ENCODE data around the gene IRF2BPL.

Gene IRF2BPL

DNA sequence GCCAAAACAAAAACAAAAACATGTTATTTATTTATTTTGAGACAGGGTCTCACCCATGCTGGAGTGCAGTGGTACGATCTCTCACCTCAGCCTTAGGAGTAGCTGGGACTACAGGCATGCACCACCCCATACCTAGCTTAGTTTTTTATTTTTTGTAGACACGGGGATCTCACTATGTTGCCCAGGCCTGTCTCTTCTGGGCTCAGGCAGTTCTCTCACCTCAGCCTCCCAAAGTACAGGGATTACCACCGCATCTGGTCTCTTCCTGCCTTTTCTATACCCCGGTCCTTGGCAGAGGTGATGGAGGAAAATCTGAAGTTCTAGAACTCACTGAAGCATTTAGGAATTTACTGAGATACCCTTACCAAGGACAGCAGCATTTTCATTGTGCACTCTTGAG is 6.8 kb upstream of the IRF2BPL start:
- Histone ChIP-seq H3K36me3 (ENCODE audit: control insufficient read depth in 5 of 5, insufficient read depth in 5 of 5, low read length in 5 of 5) (no peaks in the 10 kb centered on the region), H3K4me1 (ENCODE audit: control insufficient read depth in 5 of 5, insufficient read depth in 5 of 5, low read length in 5 of 5) (peaks cover 28 to 85% (median 81%) of the 10 kb centered on the region in 5 donors), H3K9me3 (ENCODE audit: control insufficient read depth in 5 of 5, low read length in 5 of 5) (no peaks in the 10 kb centered on the region), H3K9ac (ENCODE audit: low read length in 5 of 5) (no peak overlapping the region), H3K27me3 (ENCODE audit: control insufficient read depth in 5 of 5, insufficient read depth in 4 of 5, low read length in 5 of 5) (no peaks in the 10 kb centered on the region), H3K27ac (ENCODE audit: low read depth, low read length) (no peak overlapping the region), H3K4me3 (ENCODE audit: low read depth in 1 of 5, low read length in 5 of 5) (no peak overlapping the region)

DNA sequence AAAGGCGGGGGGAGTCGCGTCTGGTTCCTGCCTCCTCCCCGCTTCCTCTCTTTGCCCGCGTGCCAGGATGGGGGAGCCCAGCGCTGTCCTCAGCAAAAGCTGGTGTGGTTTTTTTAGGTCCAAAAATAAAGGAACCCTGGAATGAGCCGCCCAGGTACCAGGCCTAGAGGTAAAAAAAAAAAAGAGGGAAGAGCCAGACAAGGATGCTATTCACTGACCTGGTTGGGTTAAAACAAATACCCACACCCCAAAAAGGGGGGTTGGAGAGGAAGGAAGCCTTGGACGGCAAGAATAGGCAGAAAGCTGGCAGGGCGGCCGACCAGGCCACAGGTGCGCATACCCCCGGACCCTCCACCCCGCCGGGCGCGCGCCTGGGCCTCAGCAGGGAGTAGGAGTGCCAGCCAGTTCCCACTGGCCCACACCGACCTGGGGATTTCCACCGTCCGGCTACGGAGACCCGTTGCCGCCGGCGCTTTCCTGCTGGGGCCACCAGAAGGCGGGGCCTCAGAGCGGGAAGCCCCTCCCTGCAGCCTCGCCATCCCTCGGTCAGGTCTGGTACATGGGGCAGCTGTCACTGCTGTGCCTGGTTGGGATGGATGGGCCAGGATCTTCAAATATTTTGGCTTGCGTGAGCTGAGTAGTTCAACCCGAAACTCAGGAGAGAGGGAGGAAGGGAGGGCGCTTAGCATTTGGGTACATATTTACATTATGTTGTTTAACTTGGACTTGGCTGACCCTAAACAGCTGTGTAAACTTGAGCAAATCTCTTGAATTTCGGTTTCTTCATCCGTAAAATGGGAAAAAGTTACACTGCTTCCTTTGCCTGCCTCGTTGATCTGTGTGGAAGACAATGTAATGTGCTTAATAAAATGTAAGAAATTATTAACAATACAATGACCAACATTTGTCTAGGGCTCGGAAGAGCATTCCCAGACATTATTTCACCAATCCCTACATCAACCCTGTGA is 5.4 kb upstream of the IRF2BPL start:
- H3K4me1 ChIP-seq (ENCODE audit: control insufficient read depth in 5 of 5, insufficient read depth in 5 of 5, low read length in 5 of 5): peaks cover 24 to 86% (median 82%) of the 10 kb centered on the region in 5 donors
- peak overlapping the region; percentile 52 to 69 (median 64) for H3K4me3 ChIP-seq (ENCODE audit: low read depth in 1 of 5, low read length in 5 of 5)
- H3K9me3 ChIP-seq (ENCODE audit: control insufficient read depth in 5 of 5, low read length in 5 of 5): no peaks in the 10 kb centered on the region
- no peaks in the 10 kb centered on the region for H3K36me3 ChIP-seq (ENCODE audit: control insufficient read depth in 5 of 5, insufficient read depth in 5 of 5, low read length in 5 of 5)
- peak overlapping the region in 4 of 5 donors; percentile 70 to 85 (median 80) for H3K9ac ChIP-seq (ENCODE audit: low read length in 5 of 5)
- H3K27me3 ChIP-seq (ENCODE audit: control insufficient read depth in 5 of 5, insufficient read depth in 4 of 5, low read length in 5 of 5): no peaks in the 10 kb centered on the region
- H3K27ac ChIP-seq (ENCODE audit: low read depth, low read length): peak overlapping the region; percentile 99

DNA sequence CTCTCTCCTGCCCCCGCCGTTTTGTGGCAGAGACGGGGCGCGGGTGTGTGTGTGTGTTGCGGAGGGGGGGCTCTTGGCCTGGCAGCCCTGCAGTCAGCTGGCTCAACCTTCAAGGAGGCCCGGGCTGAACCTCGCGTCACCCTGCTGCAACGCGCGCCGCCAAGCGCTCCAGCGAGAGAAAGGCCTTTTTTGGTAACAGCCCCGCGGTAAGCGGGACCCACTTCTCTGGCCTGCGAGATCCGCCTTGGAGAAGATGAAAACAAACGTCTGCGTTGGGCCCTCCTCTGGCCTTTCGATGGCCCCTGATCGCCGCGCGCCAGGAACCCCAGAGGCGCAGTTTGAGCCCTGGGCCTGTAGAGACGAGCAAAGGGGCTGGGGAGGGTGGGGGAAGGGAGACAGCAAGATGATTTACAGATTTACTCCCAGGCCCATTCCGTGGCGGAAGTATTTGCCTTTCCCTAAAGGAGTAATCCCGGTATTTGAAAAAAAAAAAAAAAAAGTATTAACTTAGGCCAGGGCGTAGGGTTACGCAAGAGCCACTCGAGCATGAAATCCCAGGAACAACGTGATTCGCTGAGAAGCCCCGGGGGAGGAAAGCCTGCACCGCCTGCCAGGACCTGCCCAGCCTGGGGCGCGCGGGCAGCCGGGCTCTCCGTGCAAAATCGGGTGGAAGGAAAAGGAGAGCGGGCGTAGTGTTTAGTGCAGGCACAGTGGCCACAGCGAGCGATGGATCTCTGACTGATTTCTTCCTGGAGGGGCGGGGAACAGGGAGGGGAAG is 4.5 kb upstream of the IRF2BPL start:
- Histone ChIP-seq H3K36me3 (ENCODE audit: control insufficient read depth in 5 of 5, insufficient read depth in 5 of 5, low read length in 5 of 5) (no peaks in the 10 kb centered on the region), H3K27me3 (ENCODE audit: control insufficient read depth in 5 of 5, insufficient read depth in 4 of 5, low read length in 5 of 5) (no peaks in the 10 kb centered on the region), H3K27ac (ENCODE audit: low read depth, low read length) (peak overlapping the region; percentile 99), H3K9me3 (ENCODE audit: control insufficient read depth in 5 of 5, low read length in 5 of 5) (no peaks in the 10 kb centered on the region), H3K4me3 (ENCODE audit: low read depth in 1 of 5, low read length in 5 of 5) (peak overlapping the region; percentile 52 to 69 (median 64)), H3K9ac (ENCODE audit: low read length in 5 of 5) (peak overlapping the region; percentile 66 to 85 (median 74)), H3K4me1 (ENCODE audit: control insufficient read depth in 5 of 5, insufficient read depth in 5 of 5, low read length in 5 of 5) (peaks cover 26 to 78% (median 74%) of the 10 kb centered on the region in 5 donors)

DNA sequence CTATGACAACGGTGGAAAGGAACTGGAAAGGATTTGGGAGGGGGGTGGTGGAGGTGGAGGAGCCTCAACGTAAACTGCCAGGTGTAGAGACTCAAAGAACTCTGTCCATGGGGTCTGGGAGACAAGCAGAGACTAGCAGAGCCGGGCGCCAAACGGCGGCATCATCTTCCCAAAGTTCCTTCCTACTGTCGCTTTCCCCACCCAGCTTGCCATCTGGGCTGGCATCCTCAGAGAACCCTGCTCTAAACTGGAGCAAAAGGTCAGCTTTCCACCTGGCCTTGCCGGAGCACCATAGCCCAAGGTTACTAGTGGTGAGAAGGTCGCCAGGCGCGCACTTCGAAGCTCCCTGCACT is 4.0 kb upstream of the IRF2BPL start:
- peak overlapping the region; percentile 66 to 74 (median 73) for H3K9ac ChIP-seq (ENCODE audit: low read length in 5 of 5)
- no peaks in the 10 kb centered on the region for H3K9me3 ChIP-seq (ENCODE audit: control insufficient read depth in 5 of 5, low read length in 5 of 5)
- H3K36me3 ChIP-seq (ENCODE audit: control insufficient read depth in 5 of 5, insufficient read depth in 5 of 5, low read length in 5 of 5): no peaks in the 10 kb centered on the region
- peaks cover 23 to 73% (median 69%) of the 10 kb centered on the region in 5 donors for H3K4me1 ChIP-seq (ENCODE audit: control insufficient read depth in 5 of 5, insufficient read depth in 5 of 5, low read length in 5 of 5)
- peak overlapping the region; percentile 99 for H3K27ac ChIP-seq (ENCODE audit: low read depth, low read length)
- H3K27me3 ChIP-seq (ENCODE audit: control insufficient read depth in 5 of 5, insufficient read depth in 4 of 5, low read length in 5 of 5): no peaks in the 10 kb centered on the region
- H3K4me3 ChIP-seq (ENCODE audit: low read depth in 1 of 5, low read length in 5 of 5): peak overlapping the region; percentile 38 to 69 (median 61)

DNA sequence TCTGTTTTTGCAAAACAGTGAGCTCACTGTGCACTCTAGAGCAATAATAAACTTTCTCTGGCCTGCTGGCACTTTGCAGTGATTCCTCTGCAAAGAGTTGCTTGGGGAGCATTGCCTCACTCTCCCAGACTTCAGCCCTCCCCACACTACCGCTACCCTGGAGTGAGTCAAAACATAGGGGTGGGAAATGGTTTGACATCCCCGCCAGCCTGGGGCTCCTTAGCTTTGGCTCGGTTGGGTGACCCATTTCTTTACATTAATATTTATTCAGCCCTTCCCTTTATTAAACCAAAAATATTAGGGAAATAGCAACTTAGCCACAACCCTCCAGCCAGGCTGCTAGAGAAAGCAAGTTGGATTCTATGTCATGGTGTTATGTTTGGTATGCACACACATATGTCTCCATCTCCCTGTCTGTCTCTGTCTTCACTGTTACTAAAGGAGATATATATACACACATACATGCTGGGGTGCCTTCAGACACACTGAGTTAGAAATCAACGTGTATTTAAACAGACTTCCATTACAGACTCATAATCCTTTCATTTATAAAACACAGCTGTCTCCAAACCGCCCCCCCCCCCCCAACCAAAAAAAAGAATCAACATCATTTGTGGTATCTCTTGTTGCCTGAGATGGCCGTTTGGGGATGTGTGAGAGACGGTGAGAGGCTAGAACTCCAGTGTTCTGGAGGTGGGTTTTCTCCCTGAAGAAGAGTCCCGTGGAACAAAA is 3.4 kb upstream of the IRF2BPL start:
- Histone ChIP-seq H3K36me3 (ENCODE audit: control insufficient read depth in 5 of 5, insufficient read depth in 5 of 5, low read length in 5 of 5) (no peaks in the 10 kb centered on the region), H3K27me3 (ENCODE audit: control insufficient read depth in 5 of 5, insufficient read depth in 4 of 5, low read length in 5 of 5) (no peaks in the 10 kb centered on the region), H3K9me3 (ENCODE audit: control insufficient read depth in 5 of 5, low read length in 5 of 5) (no peaks in the 10 kb centered on the region), H3K4me1 (ENCODE audit: control insufficient read depth in 5 of 5, insufficient read depth in 5 of 5, low read length in 5 of 5) (peaks cover 20 to 67% (median 63%) of the 10 kb centered on the region in 5 donors), H3K9ac (ENCODE audit: low read length in 5 of 5) (peak overlapping the region; percentile 66 to 74 (median 73)), H3K4me3 (ENCODE audit: low read depth in 1 of 5, low read length in 5 of 5) (peak overlapping the region in 3 of 5 donors; percentile 38 to 69 (median 61)), H3K27ac (ENCODE audit: low read depth, low read length) (peak overlapping the region; percentile 99)

DNA sequence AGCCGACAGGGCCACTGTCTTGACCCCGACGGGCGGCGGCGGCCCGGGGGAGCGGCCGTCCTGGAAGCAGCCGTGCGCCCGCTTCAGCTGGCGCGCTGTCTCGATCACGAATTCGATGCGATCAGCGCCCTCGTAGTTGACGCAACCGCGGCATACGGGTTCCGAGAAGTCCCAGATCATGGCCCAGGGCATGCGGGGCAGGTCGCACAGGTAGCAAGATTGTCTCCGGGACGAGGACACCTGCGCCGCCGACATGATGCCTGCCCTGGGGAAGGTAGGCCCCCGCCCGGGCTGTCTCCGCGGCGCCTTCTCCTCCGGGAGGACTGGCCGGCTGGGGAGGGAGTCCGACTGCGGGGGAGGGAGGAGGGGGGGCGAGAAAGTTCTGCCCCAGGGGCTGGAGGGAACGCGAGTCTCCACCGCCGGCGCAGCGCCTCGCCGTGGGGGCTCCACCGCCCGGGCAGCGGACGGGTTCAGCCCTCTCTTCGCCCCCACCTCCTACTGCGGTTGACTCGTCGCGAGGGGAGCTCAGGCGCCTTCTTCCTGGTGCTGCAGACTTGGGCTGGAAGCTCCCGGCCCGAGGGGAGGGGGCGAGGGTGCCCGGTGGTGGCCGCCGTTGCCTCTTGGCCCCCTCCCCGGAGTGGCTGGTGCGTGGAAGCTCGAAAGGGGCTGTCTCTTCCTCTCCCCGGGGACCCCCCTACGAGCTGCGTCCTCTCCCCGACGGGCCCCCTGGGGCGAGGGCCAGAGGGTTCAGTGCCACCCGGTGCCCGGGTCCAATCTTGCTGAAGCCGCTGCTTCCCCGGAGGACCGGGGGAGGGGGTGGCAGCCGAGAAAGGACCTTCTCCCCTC is 747 bp downstream of the IRF2BPL start:
- H3K4me3 ChIP-seq (ENCODE audit: low read depth in 1 of 5, low read length in 5 of 5): peak overlapping the region; percentile 48 to 92 (median 82)

DNA sequence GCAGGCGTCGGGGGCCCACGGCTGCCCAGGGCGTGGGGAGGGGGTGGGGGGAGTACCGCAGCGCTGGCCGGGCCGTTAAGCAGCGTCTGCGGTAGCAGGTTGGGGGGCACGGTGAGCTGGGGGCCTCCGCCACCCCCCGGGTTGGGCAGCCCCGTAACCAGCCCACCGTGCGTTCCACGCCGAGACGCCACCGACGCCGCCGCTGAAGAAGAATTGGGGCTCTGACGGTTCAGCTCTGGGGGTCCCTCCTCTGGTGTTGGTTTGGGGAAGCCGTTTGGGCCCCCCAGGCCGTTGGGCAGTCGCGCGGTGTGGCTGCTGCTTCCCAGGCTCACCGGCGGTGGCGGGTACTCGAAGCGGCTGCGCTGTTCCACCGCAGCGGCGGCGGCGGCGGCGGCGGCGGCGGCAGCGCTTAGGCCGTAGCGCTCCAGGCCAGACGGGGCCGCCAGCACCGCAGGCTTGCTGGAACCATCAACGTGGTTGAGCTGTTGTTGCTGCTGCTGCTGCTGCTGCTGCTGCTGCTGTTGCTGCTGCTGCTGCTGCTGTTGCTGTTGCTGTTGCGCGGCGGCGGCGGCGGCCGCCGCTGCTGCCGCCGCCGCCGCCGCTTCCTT is 1.5 kb downstream of the IRF2BPL start:
- Histone ChIP-seq H3K27me3 (ENCODE audit: control insufficient read depth in 5 of 5, insufficient read depth in 4 of 5, low read length in 5 of 5) (no peaks in the 10 kb centered on the region), H3K27ac (ENCODE audit: low read depth, low read length) (peak overlapping the region; percentile 93), H3K9me3 (ENCODE audit: control insufficient read depth in 5 of 5, low read length in 5 of 5) (no peaks in the 10 kb centered on the region), H3K9ac (ENCODE audit: low read length in 5 of 5) (peak overlapping the region in 4 of 5 donors; percentile 69 to 86 (median 82)), H3K4me1 (ENCODE audit: control insufficient read depth in 5 of 5, insufficient read depth in 5 of 5, low read length in 5 of 5) (peaks cover 28 to 77% (median 76%) of the 10 kb centered on the region in 5 donors), H3K4me3 (ENCODE audit: low read depth in 1 of 5, low read length in 5 of 5) (peak overlapping the region; percentile 48 to 92 (median 86)), H3K36me3 (ENCODE audit: control insufficient read depth in 5 of 5, insufficient read depth in 5 of 5, low read length in 5 of 5) (peaks cover 0 to 20% (median 6%) of the 10 kb centered on the region in 5 donors)

More for the DNA sequence above, 747 bp downstream of the IRF2BPL start:
- Histone ChIP-seq H3K9ac (ENCODE audit: low read length in 5 of 5) (peak overlapping the region in 4 of 5 donors; percentile 82 to 96 (median 90)), H3K27ac (ENCODE audit: low read depth, low read length) (peak overlapping the region; percentile 93), H3K9me3 (ENCODE audit: control insufficient read depth in 5 of 5, low read length in 5 of 5) (no peaks in the 10 kb centered on the region), H3K27me3 (ENCODE audit: control insufficient read depth in 5 of 5, insufficient read depth in 4 of 5, low read length in 5 of 5) (no peaks in the 10 kb centered on the region), H3K36me3 (ENCODE audit: control insufficient read depth in 5 of 5, insufficient read depth in 5 of 5, low read length in 5 of 5) (peaks cover 0 to 20% (median 6%) of the 10 kb centered on the region in 5 donors), H3K4me1 (ENCODE audit: control insufficient read depth in 5 of 5, insufficient read depth in 5 of 5, low read length in 5 of 5) (peaks cover 33 to 78% (median 77%) of the 10 kb centered on the region in 5 donors)

DNA sequence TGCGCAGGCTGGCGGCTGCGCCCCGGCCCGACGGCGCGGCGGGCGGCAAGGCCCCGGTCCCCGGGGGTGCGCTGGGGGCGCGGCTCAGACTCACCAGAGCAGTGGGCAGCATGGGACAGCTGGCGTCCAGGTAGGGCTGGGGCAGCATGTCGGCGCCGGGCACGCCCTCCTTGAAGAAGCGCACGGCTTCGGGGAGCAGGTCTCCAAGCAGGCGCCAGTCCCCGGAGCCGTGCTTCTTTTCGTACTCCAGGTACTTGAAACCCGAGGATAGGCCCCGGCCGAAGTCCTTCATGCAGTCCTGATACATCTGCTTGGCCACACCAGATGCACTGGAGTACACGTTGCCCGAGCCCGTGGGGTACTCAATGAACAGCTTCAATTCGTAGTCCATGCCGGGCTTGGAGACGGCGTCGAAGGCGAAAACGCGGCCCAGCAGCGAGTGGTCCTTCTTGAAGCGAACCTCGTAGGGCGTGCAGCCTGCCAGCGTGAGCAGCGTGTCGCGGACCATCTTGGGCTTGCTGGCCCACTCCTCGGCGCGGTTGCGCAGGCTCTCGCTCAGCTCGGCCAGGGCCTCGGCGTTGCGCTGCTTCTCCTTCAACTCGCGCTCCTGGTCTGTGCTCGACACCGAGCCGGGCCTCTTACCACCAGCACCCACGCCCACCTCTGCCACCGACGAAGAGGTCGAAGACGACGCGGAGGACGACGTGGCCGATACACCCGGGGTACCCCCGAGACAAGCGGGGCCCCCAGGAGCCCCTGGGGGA is 2.2 kb downstream of the IRF2BPL start:
- Histone ChIP-seq H3K27me3 (ENCODE audit: control insufficient read depth in 5 of 5, insufficient read depth in 4 of 5, low read length in 5 of 5) (no peaks in the 10 kb centered on the region), H3K4me1 (ENCODE audit: control insufficient read depth in 5 of 5, insufficient read depth in 5 of 5, low read length in 5 of 5) (peaks cover 23 to 70% (median 69%) of the 10 kb centered on the region in 5 donors), H3K27ac (ENCODE audit: low read depth, low read length) (peak overlapping the region; percentile 93), H3K9ac (ENCODE audit: low read length in 5 of 5) (peak overlapping the region; percentile 59 to 86 (median 81)), H3K4me3 (ENCODE audit: low read depth in 1 of 5, low read length in 5 of 5) (peak overlapping the region; percentile 82 to 92 (median 89)), H3K9me3 (ENCODE audit: control insufficient read depth in 5 of 5, low read length in 5 of 5) (no peaks in the 10 kb centered on the region), H3K36me3 (ENCODE audit: control insufficient read depth in 5 of 5, insufficient read depth in 5 of 5, low read length in 5 of 5) (peaks cover 0 to 20% (median 6%) of the 10 kb centered on the region in 5 donors)
